HCT116 (cell line): ENCODE measurements around the gene C2CD3.

ENCODE experiments used
- CEBPB ChIP-seq: IDR thresholded peaks from 2 replicates; pipeline ENCODE4 v1.6.1; 2012; ENCODE audit warnings: low read depth
- EZH2 ChIP-seq: fragments of 200-600 bp; sonication (generic); IDR thresholded peaks from 2 replicates; pipeline ENCODE4 v1.6.1; 2017; ENCODE audit warnings: antibody characterized with exemption, mixed run types
- EZH2phosphoT487 ChIP-seq: fragments of 200-600 bp; IDR thresholded peaks from 2 replicates; pipeline ENCODE4 v1.6.1; 2018; ENCODE audit warnings: antibody characterized with exemption, borderline replicate concordance
- FOSL1 ChIP-seq: IDR thresholded peaks from 2 replicates; pipeline ENCODE4 v1.6.1; 2012; ENCODE audit warnings: low read depth
- POLR2A ChIP-seq: IDR thresholded peaks from 2 replicates; pipeline ENCODE4 v1.7.0; 2011; ENCODE audit warnings: borderline replicate concordance; ENCODE audit not compliant: insufficient read depth, insufficient read length; ENCODE audit errors: extremely low read depth
- POLR2AphosphoS5 ChIP-seq: IDR thresholded peaks from 2 replicates; pipeline ENCODE4 v1.6.1; 2011; ENCODE audit warnings: mild to moderate bottlenecking, low read depth, low read length, moderate library complexity
- SIN3A ChIP-seq: IDR thresholded peaks from 2 replicates; pipeline ENCODE4 v1.6.1; 2012; ENCODE audit warnings: low read depth
- SP1 ChIP-seq: IDR thresholded peaks from 2 replicates; pipeline ENCODE4 v1.6.1; 2012; ENCODE audit warnings: low read depth
- TF ChIP-seq, protein P1 (sequence below): IDR thresholded peaks from 2 replicates; pipeline ENCODE4 v1.6.1; 2012; ENCODE audit warnings: low read depth
- TF ChIP-seq, protein P2 (sequence below), 3 experiments: fragments of 200-600 bp in 1 of 3; sonication (generic) in 1 of 3; IDR thresholded peaks in 2 of 3; conservative IDR thresholded peaks in 1 of 3; 2 replicates each; pipeline ENCODE4 v1.5.1; 2012 to 2017; ENCODE audit warnings: low read depth in 2 of 3, low read length in 2 of 3, antibody characterized with exemption in 1 of 3, borderline replicate concordance in 1 of 3, control low read depth in 1 of 3, mild to moderate bottlenecking in 1 of 3, mixed read lengths in 1 of 3, mixed run types in 1 of 3, moderate library complexity in 1 of 3; ENCODE audit not compliant: insufficient read depth in 1 of 3
- TF ChIP-seq, protein P3 (sequence below): IDR thresholded peaks from 2 replicates; pipeline ENCODE4 v1.6.1; 2012

DNA sequence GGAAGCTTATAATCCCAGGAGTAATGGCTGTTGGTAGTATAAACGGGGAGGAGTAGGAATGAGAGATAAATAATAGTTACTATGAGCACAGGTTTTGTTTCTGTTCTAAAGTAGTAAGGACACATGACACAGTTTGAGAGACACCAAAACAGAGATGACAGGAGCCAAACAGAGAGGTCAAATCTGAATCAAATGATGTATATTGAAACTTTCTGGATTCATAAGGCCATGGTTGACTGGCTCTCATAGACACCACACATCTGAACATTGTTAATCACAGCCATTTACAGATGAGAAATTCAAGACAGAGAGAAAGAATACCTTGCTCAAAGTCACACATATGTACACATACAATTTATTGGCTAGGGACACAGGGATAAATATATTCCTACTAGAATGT, 98.5 kb downstream of the C2CD3 start:
- TF ChIP-seq, protein P1, sequence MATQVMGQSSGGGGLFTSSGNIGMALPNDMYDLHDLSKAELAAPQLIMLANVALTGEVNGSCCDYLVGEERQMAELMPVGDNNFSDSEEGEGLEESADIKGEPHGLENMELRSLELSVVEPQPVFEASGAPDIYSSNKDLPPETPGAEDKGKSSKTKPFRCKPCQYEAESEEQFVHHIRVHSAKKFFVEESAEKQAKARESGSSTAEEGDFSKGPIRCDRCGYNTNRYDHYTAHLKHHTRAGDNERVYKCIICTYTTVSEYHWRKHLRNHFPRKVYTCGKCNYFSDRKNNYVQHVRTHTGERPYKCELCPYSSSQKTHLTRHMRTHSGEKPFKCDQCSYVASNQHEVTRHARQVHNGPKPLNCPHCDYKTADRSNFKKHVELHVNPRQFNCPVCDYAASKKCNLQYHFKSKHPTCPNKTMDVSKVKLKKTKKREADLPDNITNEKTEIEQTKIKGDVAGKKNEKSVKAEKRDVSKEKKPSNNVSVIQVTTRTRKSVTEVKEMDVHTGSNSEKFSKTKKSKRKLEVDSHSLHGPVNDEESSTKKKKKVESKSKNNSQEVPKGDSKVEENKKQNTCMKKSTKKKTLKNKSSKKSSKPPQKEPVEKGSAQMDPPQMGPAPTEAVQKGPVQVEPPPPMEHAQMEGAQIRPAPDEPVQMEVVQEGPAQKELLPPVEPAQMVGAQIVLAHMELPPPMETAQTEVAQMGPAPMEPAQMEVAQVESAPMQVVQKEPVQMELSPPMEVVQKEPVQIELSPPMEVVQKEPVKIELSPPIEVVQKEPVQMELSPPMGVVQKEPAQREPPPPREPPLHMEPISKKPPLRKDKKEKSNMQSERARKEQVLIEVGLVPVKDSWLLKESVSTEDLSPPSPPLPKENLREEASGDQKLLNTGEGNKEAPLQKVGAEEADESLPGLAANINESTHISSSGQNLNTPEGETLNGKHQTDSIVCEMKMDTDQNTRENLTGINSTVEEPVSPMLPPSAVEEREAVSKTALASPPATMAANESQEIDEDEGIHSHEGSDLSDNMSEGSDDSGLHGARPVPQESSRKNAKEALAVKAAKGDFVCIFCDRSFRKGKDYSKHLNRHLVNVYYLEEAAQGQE = no peak
- TF ChIP-seq, protein P2, sequence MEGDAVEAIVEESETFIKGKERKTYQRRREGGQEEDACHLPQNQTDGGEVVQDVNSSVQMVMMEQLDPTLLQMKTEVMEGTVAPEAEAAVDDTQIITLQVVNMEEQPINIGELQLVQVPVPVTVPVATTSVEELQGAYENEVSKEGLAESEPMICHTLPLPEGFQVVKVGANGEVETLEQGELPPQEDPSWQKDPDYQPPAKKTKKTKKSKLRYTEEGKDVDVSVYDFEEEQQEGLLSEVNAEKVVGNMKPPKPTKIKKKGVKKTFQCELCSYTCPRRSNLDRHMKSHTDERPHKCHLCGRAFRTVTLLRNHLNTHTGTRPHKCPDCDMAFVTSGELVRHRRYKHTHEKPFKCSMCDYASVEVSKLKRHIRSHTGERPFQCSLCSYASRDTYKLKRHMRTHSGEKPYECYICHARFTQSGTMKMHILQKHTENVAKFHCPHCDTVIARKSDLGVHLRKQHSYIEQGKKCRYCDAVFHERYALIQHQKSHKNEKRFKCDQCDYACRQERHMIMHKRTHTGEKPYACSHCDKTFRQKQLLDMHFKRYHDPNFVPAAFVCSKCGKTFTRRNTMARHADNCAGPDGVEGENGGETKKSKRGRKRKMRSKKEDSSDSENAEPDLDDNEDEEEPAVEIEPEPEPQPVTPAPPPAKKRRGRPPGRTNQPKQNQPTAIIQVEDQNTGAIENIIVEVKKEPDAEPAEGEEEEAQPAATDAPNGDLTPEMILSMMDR (IDR thresholded peaks at IDR 0.05 in 2 of 3, conservative IDR thresholded peaks at IDR 0.05 in 1 of 3; ENCODE audit: borderline replicate concordance in 1 of 3, insufficient read depth in 1 of 3, low read depth in 2 of 3, low read length in 2 of 3) = no peak
- TF ChIP-seq EZH2phosphoT487 (no peak), POLR2AphosphoS5 (no peak), CEBPB (no peak), SP1 (no peak), POLR2A (no peak), FOSL1 (no peak), EZH2 (no peak), SIN3A (no peak)
- TF ChIP-seq, protein P3, sequence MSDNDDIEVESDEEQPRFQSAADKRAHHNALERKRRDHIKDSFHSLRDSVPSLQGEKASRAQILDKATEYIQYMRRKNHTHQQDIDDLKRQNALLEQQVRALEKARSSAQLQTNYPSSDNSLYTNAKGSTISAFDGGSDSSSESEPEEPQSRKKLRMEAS = no peak
